CD4-positive, alpha-beta T cell treated with Interleukin-1 beta for 1 hour (primary cell): ENCODE data around the gene PTGES2.
"Not testable (repeated sequence)": the region's sequence is repeated elsewhere in the genome, so short reads cannot be mapped to it uniquely, and the experiment has no call there.

Experiments
- DNase-seq, 2 donors: peaks; one replicate each; pipeline ENCODE4 v3.0.0-alpha.2; 2020 to 2022

PTGES2 gene

DNA sequence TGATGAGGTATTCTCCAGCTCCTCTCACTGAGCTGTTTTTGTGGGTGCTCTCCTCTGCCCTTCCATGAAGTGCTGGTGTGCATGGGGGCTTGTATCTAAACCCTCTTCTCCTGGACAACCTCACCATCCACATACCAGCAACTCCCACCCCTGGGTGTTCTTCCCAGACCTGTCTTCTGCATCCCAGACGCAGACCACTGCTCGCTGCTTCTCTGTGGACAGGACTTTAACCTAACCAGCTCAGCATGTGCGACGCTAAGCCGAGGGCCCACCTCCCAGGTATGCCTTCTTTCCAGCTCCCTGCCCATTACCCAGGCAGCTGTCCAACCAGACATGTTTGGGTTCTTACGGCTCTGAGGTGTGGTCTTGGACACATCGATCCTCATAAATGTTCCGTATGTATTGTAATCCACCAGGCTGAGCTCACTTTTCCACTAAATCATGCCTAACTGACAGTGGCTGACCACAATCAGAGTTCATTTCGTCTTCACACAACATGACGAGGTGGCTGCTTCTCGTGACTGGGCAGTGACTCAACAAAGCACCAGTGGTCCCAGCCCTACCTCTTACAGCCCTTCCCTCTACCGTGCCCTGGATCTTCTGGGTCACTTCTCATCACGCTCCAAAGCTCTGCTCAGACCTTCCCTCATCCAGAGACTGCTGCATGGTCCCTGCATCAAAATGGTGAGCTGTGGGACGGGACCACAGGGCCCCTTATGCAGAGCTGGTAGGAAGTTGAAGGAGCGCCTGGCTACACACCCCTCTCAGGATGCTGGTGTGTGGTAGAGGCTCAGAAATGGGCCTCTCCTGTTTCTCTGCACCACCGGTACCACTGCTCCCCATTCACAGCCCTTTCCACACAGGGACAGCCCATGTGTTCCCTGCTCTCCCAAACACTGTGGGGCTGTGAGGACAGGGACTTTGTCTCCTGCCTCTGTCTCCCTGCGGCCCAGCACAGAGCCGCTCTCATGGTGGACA lies 9.6 kb upstream of the PTGES2 start:
- no peak for DNase-seq

DNA sequence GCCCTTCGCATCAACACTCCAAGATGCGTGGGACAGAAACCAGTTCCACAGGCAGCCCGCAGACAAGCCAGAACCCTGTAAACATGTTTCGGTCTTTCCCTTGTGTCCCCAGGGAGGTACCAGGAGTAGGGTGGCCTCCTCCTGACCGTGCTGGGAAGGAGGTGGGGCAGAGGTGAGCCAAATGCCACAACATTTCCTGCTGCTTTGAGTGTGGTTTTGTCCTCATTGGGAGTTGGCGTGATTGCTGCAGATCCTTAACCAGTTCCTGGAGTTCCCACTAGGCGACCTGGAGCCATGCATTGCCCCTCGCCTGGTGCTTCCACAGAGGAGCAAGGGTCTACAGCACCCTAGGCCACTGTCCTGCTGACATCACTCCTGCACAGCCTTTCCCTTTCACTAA lies 8.0 kb upstream of the PTGES2 start:
- not testable (repeated sequence) for DNase-seq

DNA sequence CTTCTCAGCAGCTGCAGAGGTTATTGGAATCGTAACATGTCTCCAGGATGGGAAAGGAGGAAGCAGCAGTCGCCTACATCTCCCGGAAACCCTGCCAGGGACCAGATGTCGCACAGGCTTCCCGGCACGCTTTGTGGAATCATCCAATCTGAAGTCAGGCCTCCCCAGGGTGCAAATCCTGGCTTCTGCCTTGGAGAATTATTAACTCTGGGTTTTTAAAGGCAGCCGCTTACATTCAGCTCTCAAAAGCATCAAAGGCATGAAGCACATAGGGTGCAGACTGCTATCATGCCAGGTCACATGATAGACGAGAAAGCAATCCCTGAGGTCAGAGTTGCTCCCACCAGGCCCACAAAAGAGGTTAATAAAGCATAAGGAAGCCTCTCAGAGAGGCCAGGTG lies 4.6 kb upstream of the PTGES2 start:
- DNase-seq: not testable (repeated sequence)

DNA sequence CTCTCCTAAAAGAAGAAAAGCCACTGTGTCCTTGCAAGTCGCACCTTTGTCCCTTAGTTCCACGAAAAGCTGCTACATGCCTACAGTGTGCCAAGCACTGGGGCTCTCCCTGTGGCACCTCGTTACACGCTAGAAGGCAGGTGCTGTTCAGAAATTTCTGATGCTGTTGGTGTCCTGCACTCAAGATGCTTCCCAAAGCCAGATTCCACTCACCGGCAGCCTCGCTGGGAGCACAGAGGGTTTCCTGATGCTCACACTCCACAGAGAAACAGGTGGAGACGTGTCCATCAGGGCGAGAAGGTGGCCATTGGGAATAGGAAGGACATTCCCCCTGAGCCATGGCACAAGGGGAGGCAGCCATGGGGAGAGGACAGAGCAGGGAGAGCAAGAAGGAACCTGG lies 3.8 kb upstream of the PTGES2 start:
- DNase-seq: not testable (repeated sequence)

DNA sequence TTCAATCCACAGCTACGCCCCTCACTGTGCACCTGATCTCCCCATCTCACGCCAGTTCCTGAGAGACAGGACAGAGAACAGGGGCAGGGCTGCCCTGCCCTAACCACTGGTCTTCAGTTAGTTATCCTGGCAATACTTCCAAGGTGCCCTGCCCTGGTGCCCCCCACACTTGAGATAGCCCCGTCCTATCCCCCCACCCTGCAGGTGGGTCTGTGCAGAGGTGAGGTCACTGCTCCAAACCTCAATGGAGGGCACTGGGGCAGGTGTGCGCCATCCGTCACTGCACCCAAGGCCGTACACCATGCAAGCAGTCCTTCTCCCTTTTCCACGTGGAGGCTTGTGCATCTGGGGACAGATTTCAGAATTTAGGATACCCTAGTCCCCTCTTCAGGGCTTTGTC lies 3.1 kb upstream of the PTGES2 start:
- not testable (repeated sequence) for DNase-seq

DNA sequence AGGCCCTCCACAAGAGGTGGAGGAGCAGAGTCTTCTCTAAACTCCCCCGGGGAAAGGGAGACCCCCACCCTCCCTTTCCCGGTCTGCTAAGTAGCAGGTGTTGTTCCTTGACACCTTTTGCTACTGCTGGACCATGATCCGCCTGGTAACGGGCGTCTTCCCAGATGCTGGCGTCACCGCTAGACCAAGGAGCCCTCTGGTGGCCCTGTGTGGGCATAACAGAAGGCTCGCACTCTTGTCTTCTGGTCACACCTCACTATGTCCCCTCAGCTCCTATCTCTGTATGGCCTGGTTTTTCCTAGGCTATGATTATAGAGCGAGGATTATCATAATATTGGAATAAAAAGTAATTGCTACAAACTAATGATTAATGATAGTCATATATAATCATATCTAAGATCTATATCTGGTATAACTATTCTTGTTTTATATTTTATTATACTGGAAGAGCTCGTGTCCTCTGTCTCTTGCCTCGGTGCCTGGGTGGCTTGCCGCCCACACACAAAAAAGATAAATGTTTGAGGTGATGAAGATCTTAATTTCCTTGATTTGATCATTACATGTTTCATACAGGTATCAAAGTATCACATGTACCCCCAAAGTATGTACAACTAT lies 2.6 kb upstream of the PTGES2 start:
- peak; percentile 61 for DNase-seq

DNA sequence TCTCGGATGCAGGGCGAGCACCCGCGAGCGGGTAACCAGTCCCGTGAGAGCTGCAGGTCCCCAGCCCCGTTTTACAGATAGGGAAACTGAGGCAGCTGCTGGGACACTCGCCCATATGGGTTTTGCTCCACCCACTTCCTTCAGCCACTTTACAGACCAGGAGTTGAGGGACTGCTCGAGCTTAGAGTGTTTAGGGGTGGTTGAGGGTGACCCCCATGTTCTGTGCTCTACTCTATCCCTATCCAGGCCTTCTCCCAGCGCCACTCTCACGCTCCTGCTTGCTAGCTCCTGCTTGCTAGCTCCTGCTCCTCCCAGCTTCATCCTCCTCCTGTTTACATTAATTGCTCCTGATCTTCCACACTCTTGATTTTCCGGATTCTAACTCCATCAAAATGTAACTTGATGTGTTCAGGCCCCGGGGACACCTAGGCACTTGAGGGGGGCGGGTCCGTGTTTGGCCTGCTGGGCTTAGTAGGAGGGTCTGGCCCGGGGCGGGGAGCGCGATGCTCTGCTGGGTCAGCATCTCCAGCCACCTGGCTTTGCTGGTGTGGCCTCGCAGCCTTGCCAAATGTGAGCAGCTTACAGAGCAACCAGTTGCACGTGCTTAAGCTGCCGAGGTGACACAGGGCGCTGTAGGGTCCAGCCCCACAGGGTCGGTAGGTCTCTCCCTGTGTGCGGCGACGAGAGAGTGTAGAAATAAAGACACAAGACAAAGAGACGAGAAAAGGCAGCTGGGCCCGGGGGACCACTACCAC lies 1.5 kb upstream of the PTGES2 start:
- DNase-seq: no peak

DNA sequence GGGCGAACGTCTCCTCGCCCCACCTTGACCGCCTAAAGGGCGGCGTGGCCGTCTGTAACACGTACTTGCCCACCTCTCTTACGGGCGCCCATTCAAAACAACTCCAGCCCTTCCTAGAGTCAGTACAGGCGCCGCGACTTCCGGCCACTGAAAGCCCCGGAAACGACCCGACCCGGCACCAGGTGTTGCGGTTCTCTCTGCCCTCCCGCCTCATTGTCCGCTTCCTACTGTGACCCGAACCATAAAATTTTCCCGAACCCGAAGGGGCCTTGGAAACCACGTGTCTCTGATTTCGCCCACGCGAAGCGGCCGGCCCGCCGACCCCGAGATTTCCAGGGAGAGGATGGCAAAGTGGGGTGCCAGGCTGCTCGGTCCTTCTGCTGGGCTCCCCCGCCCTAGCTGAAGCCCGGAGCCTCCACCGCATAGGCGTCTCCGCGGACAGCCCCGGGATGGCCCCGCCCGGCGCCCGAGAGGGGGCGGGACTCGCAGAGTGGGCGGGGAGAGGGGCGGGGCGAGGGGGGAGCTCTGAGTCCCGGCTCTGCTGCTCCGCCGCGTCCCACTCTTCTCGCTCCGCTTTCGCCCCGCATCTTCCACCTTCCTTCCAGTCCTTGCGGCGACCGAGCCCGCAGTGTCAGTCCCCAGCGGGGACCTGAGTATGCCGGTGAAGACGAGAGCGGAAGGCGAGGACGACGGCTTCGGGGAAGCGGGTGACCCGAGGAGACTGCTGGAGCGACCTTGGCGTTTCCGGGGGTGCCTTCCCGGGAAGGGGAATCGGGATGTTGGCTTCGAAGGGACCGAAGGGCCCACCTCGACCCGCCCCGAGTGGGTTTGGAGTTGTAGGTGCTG lies 684 bp upstream of the PTGES2 start:
- peak; percentile 86 to 91 for DNase-seq

DNA sequence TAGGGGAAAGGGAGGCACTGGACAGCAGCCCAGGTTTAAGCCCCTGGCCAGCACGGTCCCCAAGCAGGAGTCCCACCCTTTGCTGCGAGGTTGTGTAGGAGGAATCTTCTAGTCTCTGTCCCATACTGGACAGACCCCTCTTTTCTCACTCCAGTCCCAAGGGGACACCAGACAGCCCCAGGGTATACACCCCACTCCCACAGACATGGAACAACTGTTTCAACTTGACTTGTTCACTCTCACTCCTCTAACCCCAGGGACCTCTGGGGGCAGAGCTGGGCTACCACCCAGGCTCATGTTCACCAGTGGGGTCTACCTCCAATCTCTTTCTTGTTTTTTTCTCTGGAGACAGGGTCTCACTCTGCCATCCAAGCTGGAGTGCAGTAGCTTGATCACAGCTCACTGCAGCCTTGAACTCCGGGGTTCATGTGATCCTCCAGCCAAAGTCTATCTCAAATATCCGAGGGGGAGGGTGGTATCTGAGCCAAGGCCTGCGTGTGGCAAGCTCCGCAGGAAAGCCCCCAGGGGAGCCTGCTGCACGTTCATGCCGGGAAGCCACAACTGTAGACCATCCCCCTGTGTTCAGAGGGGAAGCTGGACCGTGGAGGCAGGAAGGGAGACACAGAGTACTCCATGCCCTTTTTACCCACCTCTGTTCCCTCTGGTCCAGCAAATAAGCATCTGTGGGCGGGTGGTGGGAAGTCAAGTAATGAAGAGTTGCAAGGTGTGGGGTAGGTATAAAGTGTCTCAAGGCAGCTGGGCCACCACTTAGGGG lies 1.8 kb downstream of the PTGES2 start:
- DNase-seq: no peak

DNA sequence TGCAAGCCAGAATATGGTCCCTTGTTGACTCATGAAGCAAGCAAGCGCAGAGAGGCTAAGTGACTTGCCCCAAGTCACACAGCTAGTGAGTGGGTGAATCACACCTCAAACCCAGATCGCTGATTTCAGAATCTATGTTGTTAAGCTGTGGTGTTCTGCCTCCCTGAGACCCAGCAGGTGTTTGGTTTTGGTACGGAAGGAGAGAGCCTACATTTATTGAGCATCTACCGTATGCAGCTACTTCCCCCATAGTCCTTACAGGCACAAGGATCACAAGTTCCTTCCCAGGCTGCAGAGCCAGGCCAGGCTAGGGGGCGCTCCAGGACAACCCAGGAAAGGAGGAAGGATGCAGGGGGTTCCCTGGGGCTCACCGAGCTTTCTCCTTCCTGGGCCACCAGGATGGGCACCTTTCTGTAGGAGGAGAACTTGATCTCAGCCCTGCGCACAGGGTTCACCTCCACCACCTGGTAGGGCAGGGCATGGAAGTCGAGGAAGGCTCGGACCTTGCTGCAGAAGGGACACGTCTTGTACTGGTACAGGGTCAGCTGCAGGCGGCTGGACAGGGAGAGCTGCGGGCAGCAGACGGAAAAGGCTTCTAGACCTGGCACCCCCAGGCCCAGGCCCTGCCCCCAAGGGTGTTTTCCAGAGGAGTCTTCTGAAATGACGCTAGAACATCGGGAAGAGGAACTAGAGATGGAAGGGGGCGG lies 2.5 kb downstream of the PTGES2 start:
- DNase-seq: peak; percentile 40 to 52

DNA sequence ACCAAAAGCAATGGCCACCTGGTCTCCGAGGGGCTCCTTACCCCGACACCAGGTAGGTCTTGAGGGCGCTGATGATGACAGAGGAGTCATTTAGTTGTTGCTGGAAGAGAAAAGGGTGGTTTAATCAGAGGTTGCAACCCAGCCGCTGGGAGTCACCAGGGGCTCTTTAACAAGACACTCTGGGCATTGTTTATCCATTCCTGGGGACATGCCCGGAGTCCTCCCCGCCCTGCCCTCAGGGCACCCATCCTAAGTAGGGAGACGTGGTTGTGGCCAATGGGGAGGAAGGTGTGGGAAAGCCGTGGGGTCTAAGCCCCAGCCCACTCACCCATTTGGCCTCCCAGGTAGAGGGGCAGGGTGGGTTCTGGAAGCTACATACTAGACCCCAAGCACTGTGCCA lies 3.1 kb downstream of the PTGES2 start:
- DNase-seq: no peak

DNA sequence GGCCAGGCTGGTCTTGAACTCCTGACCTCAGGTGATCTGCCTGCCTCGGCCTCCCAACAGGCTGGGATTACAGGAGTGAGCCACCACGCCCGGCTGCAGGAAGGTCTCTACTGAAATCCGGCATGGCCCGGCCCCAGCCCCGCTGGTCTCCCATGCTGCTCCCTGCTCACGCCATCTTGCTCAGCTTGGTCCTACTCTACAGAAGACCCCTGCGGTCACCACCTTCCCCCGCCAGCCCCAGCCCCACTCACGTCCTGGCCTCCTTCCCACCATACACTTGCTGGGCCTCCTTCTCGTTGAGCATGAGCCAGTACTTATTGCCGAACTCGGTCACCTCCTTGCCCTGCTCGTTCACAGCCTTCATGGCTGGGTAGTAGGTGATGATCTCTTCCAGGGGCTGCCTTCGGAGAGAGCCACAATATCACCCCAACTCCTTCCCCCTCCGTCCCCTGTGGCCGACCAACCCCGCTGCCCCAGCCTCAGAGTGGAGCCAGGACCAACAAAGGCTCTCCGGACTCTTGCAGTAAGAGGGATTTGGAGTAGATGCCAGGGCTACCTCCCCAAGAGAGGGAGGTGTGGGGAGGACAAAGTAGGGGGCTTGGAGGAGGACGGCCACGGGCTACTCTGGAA lies 4.0 kb downstream of the PTGES2 start:
- DNase-seq: no peak

DNA sequence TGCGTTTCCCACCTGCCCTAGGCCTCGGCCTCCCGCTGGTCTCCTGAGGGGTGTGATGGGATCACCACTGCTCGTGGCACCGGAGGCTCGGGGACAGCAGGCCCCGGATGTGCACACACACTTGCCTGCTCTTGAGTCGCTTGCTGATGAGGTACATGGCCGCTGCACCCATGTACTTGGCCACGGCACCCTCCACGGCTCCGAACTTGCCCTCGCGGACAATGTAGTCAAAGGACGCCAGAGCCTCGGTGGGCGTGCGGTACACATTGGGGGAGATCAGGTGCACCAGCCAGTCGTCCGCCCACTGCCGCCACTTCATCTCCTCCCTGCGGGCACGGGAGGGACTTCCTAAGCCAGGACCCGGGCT lies 4.7 kb downstream of the PTGES2 start:
- DNase-seq: no peak

DNA sequence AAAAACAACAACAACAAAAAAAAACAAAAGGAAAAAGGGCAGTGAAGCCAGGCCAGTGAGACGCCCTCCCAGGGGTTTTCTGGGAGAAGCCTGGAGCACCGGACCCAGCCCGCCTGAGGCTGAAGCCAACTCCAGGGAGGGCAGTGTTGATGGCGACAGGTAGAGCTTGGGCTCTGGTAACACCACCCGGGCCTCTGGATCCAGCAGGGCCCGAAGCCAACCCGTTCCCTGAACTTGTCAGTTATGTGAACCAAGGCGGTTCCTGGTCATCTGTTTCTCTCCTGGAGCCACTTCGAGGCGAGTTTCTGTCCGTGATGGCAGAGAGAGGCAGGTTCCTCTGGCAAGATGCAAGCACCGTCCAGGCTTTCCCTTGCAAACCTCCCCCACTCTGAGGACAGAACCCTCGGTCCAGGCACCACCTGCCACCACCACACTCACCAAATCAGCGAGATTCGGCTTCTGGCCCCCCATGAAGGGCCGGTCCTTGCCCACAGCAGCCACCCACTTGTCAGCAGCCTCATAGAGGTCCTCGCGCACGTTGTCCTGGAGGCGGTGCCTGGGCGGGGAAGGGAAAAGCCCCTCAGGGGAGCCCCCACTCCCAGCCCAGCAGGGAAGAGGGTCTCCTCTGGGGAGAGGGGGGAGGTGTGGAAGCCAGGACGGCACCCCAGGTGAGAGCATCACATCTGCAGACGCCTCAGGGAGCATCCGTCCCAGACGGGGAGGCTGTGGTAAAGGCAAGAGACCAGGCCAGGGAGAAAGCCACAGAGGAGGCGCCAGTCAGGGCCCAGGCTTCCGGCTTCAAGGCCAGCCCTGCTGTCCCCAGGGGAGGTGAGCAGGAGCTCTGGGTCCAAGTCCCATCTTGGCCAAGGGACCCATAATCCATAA lies 5.4 kb downstream of the PTGES2 start:
- no peak for DNase-seq

DNA sequence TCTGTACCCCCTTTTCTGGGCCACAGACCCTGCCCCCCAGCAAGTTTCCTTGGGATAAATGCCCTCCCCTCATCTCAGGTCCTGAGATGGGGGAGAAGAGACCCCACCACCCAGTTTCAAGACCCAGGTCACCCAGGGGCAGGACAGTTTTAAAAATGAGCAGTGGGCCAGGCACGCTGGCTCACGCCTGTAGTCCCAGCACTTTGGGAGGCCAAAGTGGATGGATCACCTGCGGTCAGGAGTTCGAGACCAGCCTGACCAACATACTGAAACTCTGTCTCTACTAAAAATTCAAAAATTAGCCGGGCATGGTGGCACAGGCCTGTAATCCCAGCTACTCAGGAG lies 6.1 kb downstream of the PTGES2 start:
- DNase-seq: no peak

DNA sequence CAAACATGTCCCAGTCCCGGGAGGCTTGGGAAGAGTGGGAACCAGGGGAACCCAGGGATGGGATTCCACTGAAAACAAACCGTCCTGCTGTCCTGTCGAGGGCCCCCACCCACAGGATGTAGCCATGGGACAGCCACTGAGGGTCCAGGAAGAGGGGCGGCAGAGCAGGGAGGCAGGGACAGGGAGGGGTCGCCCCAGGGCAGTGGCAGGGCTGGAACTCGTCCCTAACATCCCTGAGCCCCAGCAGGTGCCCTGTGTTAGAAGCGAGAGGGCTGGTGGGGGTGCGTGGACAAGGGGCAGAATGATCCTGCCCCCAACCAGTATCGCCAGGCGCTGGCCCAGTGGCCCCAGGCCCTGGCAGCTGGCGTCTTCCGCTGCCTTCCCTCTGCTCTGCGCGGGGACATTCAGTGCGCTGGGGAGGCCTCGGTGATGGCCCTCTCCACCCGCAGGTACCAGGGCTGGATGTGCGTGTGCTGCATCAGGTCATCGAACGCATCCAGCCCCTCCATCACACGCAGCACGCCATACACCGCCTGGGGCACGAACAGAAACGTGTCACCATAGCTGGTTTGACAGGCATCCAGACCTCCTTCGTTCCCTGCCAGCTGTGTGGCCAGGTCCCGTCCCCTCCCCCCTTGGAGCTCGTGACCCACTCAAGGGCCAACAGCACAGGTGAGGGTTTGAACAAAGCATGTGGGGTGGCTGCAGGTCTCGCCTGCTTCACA lies 6.6 kb downstream of the PTGES2 start:
- no peak for DNase-seq

DNA sequence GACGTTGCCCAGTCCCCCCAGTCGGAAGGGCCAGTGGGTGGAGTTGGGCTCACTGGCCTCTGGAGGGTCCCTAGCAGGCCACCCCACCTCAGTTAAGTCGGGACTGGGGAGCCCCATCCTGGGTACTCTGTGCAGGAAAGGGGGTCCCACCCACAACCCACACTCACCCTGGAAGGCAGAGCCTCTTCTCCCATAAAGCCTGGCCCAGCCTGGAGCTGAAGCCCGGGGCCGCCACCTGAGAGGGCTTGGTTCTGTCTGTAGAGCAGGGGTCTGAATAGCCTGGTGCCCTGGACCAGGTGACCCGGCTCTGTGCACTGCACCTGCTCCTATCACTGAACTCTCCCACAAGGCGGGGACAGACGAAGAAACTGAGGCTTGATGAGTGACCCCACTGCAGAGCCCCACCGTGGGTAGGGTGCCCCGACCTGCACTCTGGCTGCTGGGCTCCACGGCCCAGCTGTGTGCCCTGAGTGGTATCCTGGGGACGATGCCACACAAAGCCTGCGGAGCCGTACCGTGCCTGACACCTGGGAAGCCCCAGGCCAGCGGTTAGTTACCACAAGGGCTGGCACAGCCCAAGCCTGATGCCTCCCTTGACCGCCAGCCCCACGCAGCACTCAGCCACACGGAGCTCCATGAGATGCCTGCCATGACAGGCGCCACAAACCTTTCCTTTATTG lies 7.3 kb downstream of the PTGES2 start:
- DNase-seq: no peak

DNA sequence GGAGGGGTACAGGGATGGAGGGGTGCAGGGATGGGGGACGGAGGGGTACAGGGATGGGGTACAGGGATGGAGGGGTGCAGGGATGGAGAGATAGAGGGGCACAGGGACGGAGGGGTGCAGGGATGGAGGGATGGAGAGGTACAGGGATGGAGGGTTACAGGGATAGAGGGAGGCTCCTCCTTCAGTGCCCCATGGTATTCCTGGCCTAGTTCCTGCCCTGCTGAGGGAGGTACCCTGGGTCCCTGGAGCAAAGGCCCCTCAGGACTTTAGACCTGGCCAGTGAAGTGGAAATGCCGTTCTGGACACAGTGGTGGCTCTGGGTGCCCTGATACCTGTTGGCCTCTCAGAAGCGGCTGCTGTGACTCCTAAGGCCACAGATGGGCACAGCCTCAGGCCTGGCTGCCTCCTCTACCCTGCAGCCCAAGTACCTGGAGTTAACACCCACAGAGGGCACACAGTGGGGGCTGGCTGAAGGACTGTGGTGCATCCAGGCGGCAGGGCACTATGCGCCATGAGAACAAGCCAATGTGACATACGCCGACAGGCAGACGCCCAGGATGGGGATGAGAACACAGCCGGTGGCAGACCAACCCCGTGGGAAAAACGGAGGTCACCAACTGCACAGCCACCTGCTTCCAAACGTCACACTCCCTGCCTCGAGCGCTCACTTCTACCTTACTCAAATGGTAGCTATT lies 8.4 kb downstream of the PTGES2 start:
- DNase-seq: no peak
